Measurements from ENCODE around the gene MAP3K6.

Gene MAP3K6

GRCh38 chr1:27338751-27339150 is 28.0 kb downstream of the MAP3K6 start:
- H2AFZ ChIP-seq (ENCODE audit: low read depth, low read length, severe bottlenecking): no peak overlapping the region
- TF ChIP-seq EZH2phosphoT487 (conservative IDR thresholded peaks at IDR 0.05; ENCODE audit: low read length) (no peak), CTCF (IDR thresholded peaks at IDR 0.05; ENCODE audit: insufficient read depth, low read length, poor library complexity, severe bottlenecking) (no peak)
- H3K9ac ChIP-seq (ENCODE audit: low read length): no peak overlapping the region
- no peak overlapping the region for H3K4me3 ChIP-seq (ENCODE audit: insufficient read depth, low read length, poor library complexity, severe bottlenecking)
- peaks cover 5% of the 10 kb centered on the region; the same call in 1 of the 2 replicates for H3K79me2 ChIP-seq (ENCODE audit: insufficient read depth, low read length)
- no peak overlapping the region for H3K27ac ChIP-seq (ENCODE audit: low read depth, low read length)
- H4K20me1 ChIP-seq (ENCODE audit: low read depth, low read length): no peaks in the 10 kb centered on the region
- no peak overlapping the region for H3K4me2 ChIP-seq (ENCODE audit: low read depth, low read length, poor library complexity, severe bottlenecking)
- no peaks in the 10 kb centered on the region for H3K9me3 ChIP-seq (ENCODE audit: insufficient read depth, low read length)
- H3K27me3 ChIP-seq (ENCODE audit: low read length): no peaks in the 10 kb centered on the region
- no peaks in the 10 kb centered on the region for H3K9me2 ChIP-seq (replicated peaks; ENCODE audit: insufficient read depth, low read length)
- peaks cover 19% of the 10 kb centered on the region for H3F3A ChIP-seq (ENCODE audit: insufficient read depth)
- H3K36me3 ChIP-seq (ENCODE audit: low read length): no peaks in the 10 kb centered on the region

- H3K9me3 ChIP-seq (ENCODE audit: insufficient read depth, low read length): no peaks in the 10 kb centered on the region
- H3K9me2 ChIP-seq (replicated peaks; ENCODE audit: insufficient read depth, low read length): no peaks in the 10 kb centered on the region
- H3K27ac ChIP-seq (ENCODE audit: low read depth, low read length): no peak overlapping the region
- H3K4me3 ChIP-seq (ENCODE audit: insufficient read depth, low read length, poor library complexity, severe bottlenecking): no peak overlapping the region
- no peak overlapping the region for H3K4me2 ChIP-seq (ENCODE audit: low read depth, low read length, poor library complexity, severe bottlenecking)
- TF ChIP-seq CTCF (IDR thresholded peaks at IDR 0.05; ENCODE audit: insufficient read depth, low read length, poor library complexity, severe bottlenecking) (no peak), EZH2phosphoT487 (conservative IDR thresholded peaks at IDR 0.05; ENCODE audit: low read length) (no peak)
- no peak overlapping the region for H2AFZ ChIP-seq (ENCODE audit: low read depth, low read length, severe bottlenecking)
- H4K20me1 ChIP-seq (ENCODE audit: low read depth, low read length): no peaks in the 10 kb centered on the region
- H3K79me2 ChIP-seq (ENCODE audit: insufficient read depth, low read length): no peaks in the 10 kb centered on the region
- peaks cover 10% of the 10 kb centered on the region for H3F3A ChIP-seq (ENCODE audit: insufficient read depth)
- no peaks in the 10 kb centered on the region for H3K36me3 ChIP-seq (ENCODE audit: low read length)
- H3K9ac ChIP-seq (ENCODE audit: low read length): no peak overlapping the region
- no peaks in the 10 kb centered on the region for H3K27me3 ChIP-seq (ENCODE audit: low read length)
Measured at GRCh38 chr1:27336756-27337155, 30.0 kb downstream of the MAP3K6 start.

- 0 out of 2 replicates have a peak, but pooled peaks cover 2% of the 10 kb centered on the region for H3K79me2 ChIP-seq (ENCODE audit: insufficient read depth, low read length)
- H3K9me2 ChIP-seq (replicated peaks; ENCODE audit: insufficient read depth, low read length): no peaks in the 10 kb centered on the region
- H3K36me3 ChIP-seq (ENCODE audit: low read length): no peaks in the 10 kb centered on the region
Measured at GRCh38 chr1:27335506-27336422, 31.0 kb downstream of the MAP3K6 start.

More at GRCh38 chr1:27335506-27336422, 31.0 kb downstream of the MAP3K6 start:
- H3K27me3 ChIP-seq (ENCODE audit: low read length): no peaks in the 10 kb centered on the region
- H3K4me3 ChIP-seq (ENCODE audit: insufficient read depth, low read length, poor library complexity, severe bottlenecking): no peak overlapping the region
- H2AFZ ChIP-seq (ENCODE audit: low read depth, low read length, severe bottlenecking): no peak overlapping the region
- H3F3A ChIP-seq (ENCODE audit: insufficient read depth): peaks cover under 1% of the 10 kb centered on the region; the same call in 1 of the 2 replicates
- no peak overlapping the region for H3K9ac ChIP-seq (ENCODE audit: low read length)
- no peaks in the 10 kb centered on the region for H4K20me1 ChIP-seq (ENCODE audit: low read depth, low read length)
- H3K9me3 ChIP-seq (ENCODE audit: insufficient read depth, low read length): no peaks in the 10 kb centered on the region
- H3K27ac ChIP-seq (ENCODE audit: low read depth, low read length): no peak overlapping the region
- no peak for TF ChIP-seq CTCF (IDR thresholded peaks at IDR 0.05; ENCODE audit: insufficient read depth, low read length, poor library complexity, severe bottlenecking)
- TF ChIP-seq EZH2phosphoT487 (conservative IDR thresholded peaks at IDR 0.05; ENCODE audit: low read length): no peak
- H3K4me2 ChIP-seq (ENCODE audit: low read depth, low read length, poor library complexity, severe bottlenecking): no peak overlapping the region

Measured in SU-DHL-6 (cell line).